HG03175 (cell line): ENCODE data around the gene TEX14.

Experiments
- ATAC-seq: cut with Tn5 transposase; IDR thresholded peaks from one replicate; pipeline ENCODE4 v1.9.1; 2021; ENCODE audit warnings: mild to moderate bottlenecking, moderate library complexity; ENCODE audit not compliant: unreplicated experiment

Gene TEX14

GRCh38 chr17:58507123-58507634 lies 184.7 kb downstream of the TEX14 start:
- ATAC-seq: no peak
